ENCODE data around the gene LIFR. TPM values are rescaled to one million over a fixed set of nuclear protein-coding genes. Genes with fewer than 3 reads are reported as not detected.

LIFR gene
- total and polyA plus RNA-seq, 2 donors: 27.5 to 33.8 TPM

GRCh38 chr5:38556088-38556598 lies 303 bp downstream of the LIFR start:
- Histone ChIP-seq H3K9me3 (ENCODE audit: control insufficient read depth in 2 of 2, insufficient read depth in 1 of 2, low read length in 1 of 2) (peaks cover 0 to 3% of the 10 kb centered on the region in 2 donors), H3K36me3 (ENCODE audit: control insufficient read depth in 2 of 2, insufficient read depth in 2 of 2, low read length in 1 of 2) (no peaks in the 10 kb centered on the region), H3K27ac (ENCODE audit: low read depth in 1 of 2, low read length in 1 of 2) (peak overlapping the region; percentile 60 to 82), H3K4me1 (ENCODE audit: control insufficient read depth in 2 of 2, insufficient read depth in 2 of 2, low read length in 2 of 2) (peaks cover 6 to 7% of the 10 kb centered on the region in 2 donors), H3K27me3 (ENCODE audit: control insufficient read depth in 2 of 2, insufficient read depth in 1 of 2, low read length in 1 of 2) (peaks cover 40 to 63% of the 10 kb centered on the region in 2 donors), H3K4me3 (ENCODE audit: low read length in 2 of 2) (peak overlapping the region; percentile 34 to 56)
- 3% methylated on average over 68 of the region's 68 CpGs for WGBS
- DNase-seq (ENCODE audit: low read depth in 6 of 9, low spot score in 9 of 9): peak in 1 of 9 donors; percentile 8

GRCh38 chr5:38555354-38556087 lies 925 bp downstream of the LIFR start:
- Histone ChIP-seq H3K27me3 (ENCODE audit: control insufficient read depth in 2 of 2, insufficient read depth in 1 of 2, low read length in 1 of 2) (peaks cover 40 to 63% of the 10 kb centered on the region in 2 donors), H3K27ac (ENCODE audit: low read depth in 1 of 2, low read length in 1 of 2) (peak overlapping the region; percentile 64 to 78), H3K4me3 (ENCODE audit: low read length in 2 of 2) (peak overlapping the region; percentile 34 to 56), H3K9me3 (ENCODE audit: control insufficient read depth in 2 of 2, insufficient read depth in 1 of 2, low read length in 1 of 2) (peaks cover 0 to 3% of the 10 kb centered on the region in 2 donors), H3K4me1 (ENCODE audit: control insufficient read depth in 2 of 2, insufficient read depth in 2 of 2, low read length in 2 of 2) (peaks cover 6 to 7% of the 10 kb centered on the region in 2 donors), H3K36me3 (ENCODE audit: control insufficient read depth in 2 of 2, insufficient read depth in 2 of 2, low read length in 1 of 2) (no peaks in the 10 kb centered on the region)
- WGBS: 19% methylated on average over 11 of the region's 11 CpGs
- no peak for DNase-seq (ENCODE audit: low read depth in 6 of 9, low spot score in 9 of 9)

GRCh38 chr5:38554861-38555260 lies 1.6 kb downstream of the LIFR start:
- peak overlapping the region in 1 of 2 donors; percentile 64 for H3K27ac ChIP-seq (ENCODE audit: low read depth in 1 of 2, low read length in 1 of 2)
- peak overlapping the region; percentile 4 to 7 for H3K4me3 ChIP-seq (ENCODE audit: low read length in 2 of 2)
- peaks cover 6 to 7% of the 10 kb centered on the region in 2 donors for H3K4me1 ChIP-seq (ENCODE audit: control insufficient read depth in 2 of 2, insufficient read depth in 2 of 2, low read length in 2 of 2)
- 21% methylated on average over 4 of the region's 4 CpGs for WGBS
- peaks cover 0 to 3% of the 10 kb centered on the region in 2 donors for H3K9me3 ChIP-seq (ENCODE audit: control insufficient read depth in 2 of 2, insufficient read depth in 1 of 2, low read length in 1 of 2)
- H3K36me3 ChIP-seq (ENCODE audit: control insufficient read depth in 2 of 2, insufficient read depth in 2 of 2, low read length in 1 of 2): no peaks in the 10 kb centered on the region
- peaks cover 40 to 63% of the 10 kb centered on the region in 2 donors for H3K27me3 ChIP-seq (ENCODE audit: control insufficient read depth in 2 of 2, insufficient read depth in 1 of 2, low read length in 1 of 2)
- DNase-seq (ENCODE audit: low read depth in 6 of 9, low spot score in 9 of 9): no peak

GRCh38 chr5:38554403-38554802 lies 2.0 kb downstream of the LIFR start:
- no peak for DNase-seq (ENCODE audit: low read depth in 6 of 9, low spot score in 9 of 9)
- Histone ChIP-seq H3K27ac (ENCODE audit: low read depth in 1 of 2, low read length in 1 of 2) (peak overlapping the region; percentile 5 to 8), H3K4me3 (ENCODE audit: low read length in 2 of 2) (no peak overlapping the region), H3K36me3 (ENCODE audit: control insufficient read depth in 2 of 2, insufficient read depth in 2 of 2, low read length in 1 of 2) (no peaks in the 10 kb centered on the region), H3K4me1 (ENCODE audit: control insufficient read depth in 2 of 2, insufficient read depth in 2 of 2, low read length in 2 of 2) (peaks cover 6 to 7% of the 10 kb centered on the region in 2 donors), H3K27me3 (ENCODE audit: control insufficient read depth in 2 of 2, insufficient read depth in 1 of 2, low read length in 1 of 2) (peaks cover 40 to 63% of the 10 kb centered on the region in 2 donors), H3K9me3 (ENCODE audit: control insufficient read depth in 2 of 2, insufficient read depth in 1 of 2, low read length in 1 of 2) (peaks cover 0 to 3% of the 10 kb centered on the region in 2 donors)
- 60% methylated on average over 3 of the region's 3 CpGs for WGBS

GRCh38 chr5:38553001-38553521 lies 3.4 kb downstream of the LIFR start:
- H3K4me1 ChIP-seq (ENCODE audit: control insufficient read depth in 2 of 2, insufficient read depth in 2 of 2, low read length in 2 of 2): peaks cover 6 to 7% of the 10 kb centered on the region in 2 donors
- no peak overlapping the region for H3K27ac ChIP-seq (ENCODE audit: low read depth in 1 of 2, low read length in 1 of 2)
- no peak overlapping the region for H3K4me3 ChIP-seq (ENCODE audit: low read length in 2 of 2)
- H3K9me3 ChIP-seq (ENCODE audit: control insufficient read depth in 2 of 2, insufficient read depth in 1 of 2, low read length in 1 of 2): peaks cover 0 to 3% of the 10 kb centered on the region in 2 donors
- no peaks in the 10 kb centered on the region for H3K36me3 ChIP-seq (ENCODE audit: control insufficient read depth in 2 of 2, insufficient read depth in 2 of 2, low read length in 1 of 2)
- peaks cover 39 to 51% of the 10 kb centered on the region in 2 donors for H3K27me3 ChIP-seq (ENCODE audit: control insufficient read depth in 2 of 2, insufficient read depth in 1 of 2, low read length in 1 of 2)
- WGBS: 63% methylated on average over 2 of the region's 2 CpGs
- no peak for DNase-seq (ENCODE audit: low read depth in 6 of 9, low spot score in 9 of 9)

GRCh38 chr5:38551030-38552017 lies 5.1 kb downstream of the LIFR start:
- peak in 1 of 9 donors; percentile 9 for DNase-seq (ENCODE audit: low read depth in 6 of 9, low spot score in 9 of 9)
- Histone ChIP-seq H3K9me3 (ENCODE audit: control insufficient read depth in 2 of 2, insufficient read depth in 1 of 2, low read length in 1 of 2) (no peaks in the 10 kb centered on the region), H3K4me1 (ENCODE audit: control insufficient read depth in 2 of 2, insufficient read depth in 2 of 2, low read length in 2 of 2) (peaks cover 0 to 5% of the 10 kb centered on the region in 2 donors), H3K27me3 (ENCODE audit: control insufficient read depth in 2 of 2, insufficient read depth in 1 of 2, low read length in 1 of 2) (peaks cover 23 to 37% of the 10 kb centered on the region in 2 donors), H3K27ac (ENCODE audit: low read depth in 1 of 2, low read length in 1 of 2) (no peak overlapping the region), H3K36me3 (ENCODE audit: control insufficient read depth in 2 of 2, insufficient read depth in 2 of 2, low read length in 1 of 2) (no peaks in the 10 kb centered on the region), H3K4me3 (ENCODE audit: low read length in 2 of 2) (no peak overlapping the region)
- 58% methylated on average over 10 of the region's 10 CpGs for WGBS

- H3K27ac ChIP-seq (ENCODE audit: low read depth in 1 of 2, low read length in 1 of 2): no peak overlapping the region
- H3K27me3 ChIP-seq (ENCODE audit: control insufficient read depth in 2 of 2, insufficient read depth in 1 of 2, low read length in 1 of 2): peaks cover 4 to 12% of the 10 kb centered on the region in 2 donors
- no peak overlapping the region for H3K4me3 ChIP-seq (ENCODE audit: low read length in 2 of 2)
- H3K4me1 ChIP-seq (ENCODE audit: control insufficient read depth in 2 of 2, insufficient read depth in 2 of 2, low read length in 2 of 2): no peaks in the 10 kb centered on the region
- WGBS: 57% methylated on average over 1 of the region's 1 CpG
- no peak for DNase-seq (ENCODE audit: low read depth in 6 of 9, low spot score in 9 of 9)
- H3K36me3 ChIP-seq (ENCODE audit: control insufficient read depth in 2 of 2, insufficient read depth in 2 of 2, low read length in 1 of 2): no peaks in the 10 kb centered on the region
- no peaks in the 10 kb centered on the region for H3K9me3 ChIP-seq (ENCODE audit: control insufficient read depth in 2 of 2, insufficient read depth in 1 of 2, low read length in 1 of 2)
Measured at GRCh38 chr5:38548064-38548759, 8.2 kb downstream of the LIFR start.

- Histone ChIP-seq H3K36me3 (ENCODE audit: control insufficient read depth in 2 of 2, insufficient read depth in 2 of 2, low read length in 1 of 2) (no peaks in the 10 kb centered on the region), H3K27ac (ENCODE audit: low read depth in 1 of 2, low read length in 1 of 2) (no peak overlapping the region), H3K27me3 (ENCODE audit: control insufficient read depth in 2 of 2, insufficient read depth in 1 of 2, low read length in 1 of 2) (peaks cover 0 to 3% of the 10 kb centered on the region in 2 donors), H3K4me3 (ENCODE audit: low read length in 2 of 2) (no peak overlapping the region), H3K9me3 (ENCODE audit: control insufficient read depth in 2 of 2, insufficient read depth in 1 of 2, low read length in 1 of 2) (no peaks in the 10 kb centered on the region), H3K4me1 (ENCODE audit: control insufficient read depth in 2 of 2, insufficient read depth in 2 of 2, low read length in 2 of 2) (no peaks in the 10 kb centered on the region)
- no peak for DNase-seq (ENCODE audit: low read depth in 6 of 9, low spot score in 9 of 9)
- 91% methylated on average over 4 of the region's 4 CpGs for WGBS
Measured at GRCh38 chr5:38547257-38547656, 9.2 kb downstream of the LIFR start.

Measured in thymus (tissue), 11 donors.